Myocyte (in vitro differentiated cells): ENCODE measurements around the gene UBA7. TPM values are rescaled to one million over a fixed set of nuclear protein-coding genes. Genes with fewer than 3 reads are reported as not detected.

Experiments used
- DNase-seq: peaks from one replicate; pipeline ENCODE4 v3.0.0-alpha.2; 2012; ENCODE audit warnings: low read depth
- total RNA-seq: library from RNA; depleted of rRNA; stranded (reverse); fragments of >200 nt; gene quantifications from 2 replicates; pipeline ENCODE4 v1.2.3, GENCODE V29; 2014

The UBA7 gene
- total RNA-seq, 1 donor from 2014 or later, result 24.8 TPM

GRCh38 chr3:49805897-49806701 is 7.7 kb downstream of the UBA7 start:
- no peak for DNase-seq

DNA sequence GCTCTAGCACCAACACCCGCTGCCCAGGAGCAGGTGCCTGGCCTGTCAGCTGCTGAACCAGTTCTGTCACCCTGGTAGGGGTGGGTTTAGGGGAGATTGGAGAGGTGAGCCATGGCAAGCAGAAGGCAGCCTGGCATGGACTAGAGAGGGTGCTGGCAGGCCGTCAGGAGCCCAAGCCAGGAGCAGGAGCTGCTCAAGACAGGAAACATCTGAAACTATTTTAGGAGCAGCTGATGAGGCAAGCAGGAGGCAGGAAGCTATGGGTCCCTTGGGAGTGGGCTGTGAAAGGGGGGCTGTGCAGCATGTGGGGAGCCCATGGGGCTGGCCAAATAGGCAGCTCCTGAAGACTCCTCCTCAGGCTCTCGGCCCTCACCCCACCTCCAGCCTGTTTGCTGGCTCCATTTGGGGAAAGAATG is 8.4 kb downstream of the UBA7 start:
- DNase-seq, result peak; percentile 84

- DNase-seq, result no peak
Measured at GRCh38 chr3:49804141-49805041, 9.4 kb downstream of the UBA7 start.

- DNase-seq, result peak; percentile 66
Measured at GRCh38 chr3:49803465-49804140, 10.2 kb downstream of the UBA7 start.

DNA sequence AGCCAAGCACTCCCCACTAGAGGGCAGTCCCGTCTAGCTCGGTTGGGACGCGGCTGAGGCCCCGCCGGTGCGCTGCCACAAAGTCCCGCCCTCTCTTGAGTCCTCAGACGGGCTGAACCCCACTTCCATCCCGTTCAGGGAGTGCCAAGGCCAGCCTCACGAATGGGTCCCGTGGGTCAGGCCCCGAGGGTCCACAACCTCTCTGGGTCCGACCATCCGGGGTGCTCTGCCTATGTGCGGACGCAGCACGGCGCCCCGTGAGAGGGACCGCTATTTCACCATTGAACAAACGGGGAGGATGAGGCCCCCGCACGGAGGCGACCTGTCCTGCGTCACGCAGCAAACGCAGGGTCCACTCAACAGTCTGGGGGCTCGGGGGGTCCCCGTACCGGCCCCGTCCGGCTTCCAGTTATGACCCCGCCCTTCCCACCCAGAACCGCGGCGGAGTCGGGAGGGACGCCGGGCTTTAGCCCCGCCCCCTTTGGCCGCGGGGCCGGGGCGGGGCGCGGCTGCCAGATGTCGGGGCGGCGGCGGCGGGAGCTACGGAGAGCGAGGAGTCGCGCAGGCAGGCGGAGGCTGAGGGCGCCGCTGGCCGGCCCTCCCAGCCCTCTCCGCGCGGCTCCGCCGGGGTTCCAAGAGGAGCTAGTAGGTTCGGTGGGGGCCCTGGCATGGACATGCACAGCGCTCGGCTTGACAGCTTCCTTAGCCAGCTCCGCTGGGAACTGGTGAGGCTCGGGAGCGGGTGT is 10.9 kb downstream of the UBA7 start, which contains the start of gene INKA1:
Gene INKA1, plus strand, starts transcription at position 543 of the 746 bp plus-strand sequence. Its CDS starts 132 bp downstream, at position 675.
- DNase-seq, result peak; percentile 88

DNA sequence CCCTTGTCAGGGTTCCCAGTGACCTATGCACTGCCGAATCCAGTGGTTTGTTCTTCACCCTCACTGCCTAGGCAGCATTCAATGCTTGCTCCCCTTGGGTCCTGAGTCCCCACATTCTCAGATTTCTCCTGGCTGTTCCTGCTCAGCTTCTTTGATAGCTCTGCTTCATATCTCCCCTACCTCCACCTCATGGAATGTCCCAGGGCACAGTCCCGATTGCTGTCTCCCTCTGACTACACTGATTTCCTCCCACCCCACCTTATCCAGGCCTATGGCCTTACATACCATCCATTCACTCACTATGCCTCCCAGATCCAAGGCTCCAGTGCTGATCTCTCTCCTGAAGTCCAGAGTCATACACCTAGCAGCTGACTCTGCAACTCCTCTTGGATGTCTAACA is 12.6 kb downstream of the UBA7 start:
- no peak for DNase-seq

GRCh38 chr3:49799761-49800160 is 14.0 kb downstream of the UBA7 start, which contains the start of gene CDHR4:
Gene CDHR4, minus strand, starts transcription at chr3:49799873. Its CDS starts 61 bp downstream, at chr3:49799812.
- DNase-seq, result peak; percentile 61

DNA sequence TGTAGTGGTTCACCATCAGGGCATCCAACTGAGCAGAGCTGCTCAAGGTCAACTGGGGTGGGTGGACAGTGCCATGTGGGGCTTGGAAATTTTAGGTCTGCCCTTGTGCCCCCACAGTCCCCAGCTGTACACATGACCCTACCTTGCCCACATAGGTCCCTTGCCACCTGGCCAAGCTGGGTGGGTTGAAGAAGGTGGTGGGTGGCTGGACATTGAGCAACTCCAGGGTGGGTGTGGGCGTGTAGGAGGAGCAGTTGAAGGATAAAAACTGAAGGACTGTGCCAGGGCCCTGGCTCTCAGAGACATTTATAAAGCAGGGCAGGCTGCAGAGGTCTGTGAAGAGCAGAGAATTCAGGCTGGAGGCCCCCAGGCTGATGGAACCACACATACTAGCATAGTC is 14.6 kb downstream of the UBA7 start:
- no peak for DNase-seq

DNA sequence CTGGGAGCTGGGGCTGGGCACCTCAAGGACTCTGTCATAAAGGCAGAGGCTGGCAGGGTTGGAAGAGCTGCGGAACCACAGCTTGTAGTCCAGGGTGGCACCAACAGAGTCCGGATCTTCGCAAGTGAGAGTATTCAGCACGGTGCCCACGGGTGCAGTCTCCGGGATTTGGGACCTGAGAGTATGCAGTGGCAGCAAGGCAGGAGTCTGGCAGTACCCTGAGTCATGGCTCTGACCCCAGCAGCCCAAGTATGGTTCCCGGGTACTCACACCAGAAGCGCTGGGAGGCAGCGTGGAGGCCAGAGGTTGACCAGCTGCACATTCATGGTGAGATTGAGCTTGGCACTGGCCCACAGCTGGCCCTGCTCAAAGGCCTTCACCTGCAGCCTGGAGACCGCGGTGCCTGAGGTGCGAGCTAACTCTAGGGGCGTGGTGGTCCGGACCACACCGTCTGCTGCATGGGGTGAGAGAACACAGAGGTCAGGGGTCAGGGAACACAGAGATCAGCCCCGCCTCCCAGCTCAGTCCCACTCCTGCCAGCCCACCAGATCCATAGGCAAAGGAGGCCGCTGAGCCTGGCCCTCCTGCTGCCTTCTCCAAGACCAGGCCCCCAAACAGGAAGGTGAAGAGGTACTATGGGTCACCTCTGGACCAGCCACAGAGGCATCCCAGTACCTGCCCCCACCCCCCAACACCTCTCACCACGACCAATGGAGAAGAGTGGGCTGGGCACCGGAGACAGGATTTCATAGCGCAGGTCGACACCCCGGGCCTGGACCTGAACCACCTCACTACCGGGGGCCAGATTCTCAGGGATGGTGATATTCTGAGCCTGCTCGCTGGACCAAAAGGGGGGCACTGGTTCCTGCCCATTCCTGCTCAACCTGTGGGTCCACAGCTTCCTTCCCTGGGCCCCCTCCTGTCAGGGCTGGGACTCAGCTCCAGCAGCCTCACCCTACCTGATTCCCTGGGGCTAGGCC is 18.5 kb downstream of the UBA7 start:
- DNase-seq, result no peak

DNA sequence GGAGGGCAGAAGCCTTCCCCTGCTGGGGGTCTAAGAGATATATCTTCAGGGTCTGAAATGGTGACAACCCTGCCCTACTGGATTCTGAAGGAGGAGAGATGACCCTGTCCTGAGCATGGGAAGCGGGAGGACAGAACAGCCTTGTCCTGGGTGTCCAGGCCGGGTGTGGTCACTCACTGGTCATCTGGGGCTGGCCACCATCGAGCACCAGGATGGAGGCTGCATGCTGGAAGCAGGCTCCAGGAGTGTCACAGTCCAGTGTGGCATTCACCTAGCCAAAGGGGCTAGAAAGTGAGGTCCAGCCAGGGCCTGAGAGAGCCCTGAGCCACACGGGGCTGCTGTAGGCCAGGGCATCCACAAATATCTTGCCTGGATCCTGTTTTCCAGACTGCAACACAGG is 19.3 kb downstream of the UBA7 start:
- DNase-seq, result no peak

DNA sequence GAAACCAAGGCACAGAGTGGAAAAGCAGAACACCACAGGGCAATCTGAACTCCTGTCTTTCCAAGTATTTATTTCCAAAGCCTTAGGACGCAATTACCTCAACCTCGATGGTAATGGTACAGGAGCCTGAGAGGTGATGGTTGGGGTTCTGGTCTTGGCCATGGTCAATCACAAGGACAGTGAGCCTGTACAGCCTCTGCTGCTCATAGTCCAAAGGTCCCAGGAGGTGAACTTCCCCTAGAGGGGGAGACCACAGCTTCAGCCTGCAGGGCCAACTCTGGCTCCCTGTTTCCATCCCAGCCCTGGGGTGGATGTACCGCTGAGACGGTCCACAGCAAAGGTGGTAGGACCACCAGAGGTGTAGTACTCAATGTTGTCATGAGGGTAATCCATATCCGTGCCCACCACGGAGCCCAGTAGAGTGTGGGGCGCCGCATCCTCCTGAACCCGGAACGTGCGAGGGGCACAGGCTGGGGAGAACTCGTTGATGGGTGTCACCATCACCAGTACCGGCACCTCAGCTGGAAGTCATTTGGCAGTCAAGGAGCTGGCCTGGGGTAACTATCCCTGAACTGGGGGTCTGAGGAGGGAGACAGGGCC is 20.2 kb downstream of the UBA7 start:
- DNase-seq, result no peak

- no peak for DNase-seq
Measured at GRCh38 chr3:49792371-49793150, 21.2 kb downstream of the UBA7 start.

DNA sequence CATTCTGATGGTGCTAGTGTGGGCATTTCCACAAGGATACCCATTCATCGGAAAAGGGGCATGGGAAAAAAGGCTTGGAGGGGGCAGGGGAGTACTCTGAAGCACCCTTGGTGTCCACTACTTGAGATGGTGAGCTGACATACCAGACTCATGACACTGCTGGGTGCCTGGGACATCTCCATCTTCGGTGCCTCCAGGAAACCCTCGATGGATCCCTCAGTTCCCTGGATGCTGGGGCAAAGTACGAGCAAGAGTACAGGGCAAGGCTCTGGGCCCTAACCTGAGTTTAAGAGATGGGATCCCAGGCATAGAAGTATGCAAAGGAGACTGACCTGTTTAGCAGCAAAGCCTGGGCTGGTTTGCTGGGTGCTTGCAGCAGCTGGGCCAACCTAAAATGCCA is 22.2 kb downstream of the UBA7 start:
- DNase-seq, result no peak

DNA sequence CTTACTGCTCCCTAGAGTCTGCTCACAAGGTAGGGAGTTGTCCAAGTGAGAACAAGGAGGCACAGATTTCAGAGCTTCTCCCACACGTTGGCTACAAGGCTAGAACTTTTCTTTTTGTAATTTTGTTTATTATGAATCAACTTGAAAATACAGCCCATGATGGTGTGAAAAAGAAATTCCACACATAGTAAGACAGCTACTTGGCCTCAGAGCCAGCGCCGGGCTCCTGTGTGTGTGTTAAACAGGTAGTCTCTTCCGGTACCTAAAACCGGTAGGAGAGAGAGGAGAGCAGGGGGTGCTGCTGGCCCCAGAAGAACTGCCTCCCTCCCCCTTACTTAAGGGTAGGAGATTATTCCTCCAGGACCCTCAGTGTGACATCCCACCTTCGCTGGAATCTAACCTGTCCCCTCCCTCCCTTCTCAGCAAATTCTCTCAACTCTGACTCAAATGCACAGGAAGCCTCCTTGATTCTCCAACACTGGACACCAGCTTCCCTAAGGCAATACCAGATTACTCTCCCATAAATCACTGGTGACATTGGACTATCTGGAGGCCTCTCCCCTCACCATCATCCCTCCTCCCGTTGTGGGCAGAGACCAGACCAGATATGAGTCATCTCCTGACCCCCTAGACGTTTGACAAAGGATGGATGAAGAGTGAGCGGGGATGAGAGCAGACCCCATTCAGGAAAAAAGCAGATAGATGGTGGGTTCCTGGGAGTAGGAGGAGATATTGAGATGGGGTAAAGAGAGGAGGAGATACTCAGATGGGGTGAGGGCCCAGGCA is 22.9 kb downstream of the UBA7 start:
- no peak for DNase-seq

DNA sequence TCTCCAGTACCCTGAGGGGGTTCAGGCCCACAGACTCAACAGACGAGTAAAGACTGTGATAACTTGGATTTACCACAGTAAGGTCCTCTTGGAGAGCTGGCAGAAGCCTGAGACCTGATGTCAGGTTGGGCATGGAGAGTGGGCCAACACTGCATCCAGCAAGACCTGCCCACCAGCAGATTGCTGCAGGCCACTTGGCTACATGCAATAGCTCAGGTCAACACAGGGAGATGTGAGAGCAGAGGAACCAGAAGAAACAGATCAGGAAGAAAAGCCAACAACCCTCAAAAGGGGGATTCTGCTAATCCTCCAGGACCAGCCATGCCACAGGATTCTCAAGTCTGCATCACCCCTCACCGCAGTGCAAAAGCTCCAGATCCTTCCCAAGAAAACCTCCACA is 25.7 kb downstream of the UBA7 start:
- no peak for DNase-seq

- DNase-seq, result no peak
Measured at GRCh38 chr3:49787536-49787935, 26.2 kb downstream of the UBA7 start.

GRCh38 chr3:49787182-49787464 is 26.6 kb downstream of the UBA7 start:
- no peak for DNase-seq
